HepG2 (cell line): ENCODE data around the gene SYCE3. TPM values are rescaled to one million over a fixed set of nuclear protein-coding genes. Genes with fewer than 3 reads are reported as not detected.
A peak's percentile ranks its signal among the peaks of the same experiment; 100 is the strongest.

Experiments
- ATF7-NPFF ChIP-seq: sonication (generic); formaldehyde crosslinking; IDR thresholded peaks from 2 replicates; pipeline ENCODE4 v1.8.1; 2023; ENCODE audit warnings: mild to moderate bottlenecking, low read depth, missing genetic modification reagents, moderate library complexity
- FOXP1 ChIP-seq, 2 experiments: fragments of 450-650 bp in 1 of 2; IDR thresholded peaks; 2 replicates each; pipeline ENCODE4 v1.6.1; 2017 to 2018; ENCODE audit warnings: antibody characterized with exemption in 1 of 2
- JDP2 ChIP-seq: sonication (generic); formaldehyde crosslinking; IDR thresholded peaks from 2 replicates; pipeline ENCODE4 v1.8.1; 2022; ENCODE audit warnings: missing genetic modification reagents, borderline replicate concordance
- KLF9 ChIP-seq: IDR thresholded peaks from 2 replicates; pipeline ENCODE4 v1.6.1; 2016; ENCODE audit warnings: low read depth
- MEIS2 ChIP-seq: sonication (generic); formaldehyde crosslinking; IDR thresholded peaks from 2 replicates; pipeline ENCODE4 v1.9.0; 2021; ENCODE audit warnings: mild to moderate bottlenecking, missing genetic modification reagents
- NFAT5 ChIP-seq: sonication (generic); formaldehyde crosslinking; IDR thresholded peaks from 2 replicates; pipeline ENCODE4 v1.4.0; 2020; ENCODE audit warnings: missing genetic modification reagents
- NFIB ChIP-seq: sonication (generic); formaldehyde crosslinking; IDR thresholded peaks from 2 replicates; pipeline ENCODE4 v1.9.0; 2021; ENCODE audit warnings: missing genetic modification reagents, mild to moderate bottlenecking, borderline replicate concordance
- POGK ChIP-seq: sonication (generic); formaldehyde crosslinking; conservative IDR thresholded peaks from 2 replicates; pipeline ENCODE4 v1.8.0; 2022; ENCODE audit warnings: mild to moderate bottlenecking, moderate library complexity, missing genetic modification reagents
- RERE ChIP-seq: IDR thresholded peaks from 2 replicates; pipeline ENCODE4 v1.6.1; 2016; ENCODE audit warnings: low read depth, missing genetic modification reagents, missing compliant biosample characterization
- ZBTB33 ChIP-seq: sonication (generic); formaldehyde crosslinking; IDR thresholded peaks from 2 replicates; pipeline ENCODE4 v1.4.0; 2020; ENCODE audit warnings: missing genetic modification reagents
- polyA plus RNA-seq, 8 experiments: library from polyadenylated mRNA; depleted of rRNA in 3 of 8; stranded (reverse) in 7 of 8; unstranded in 1 of 8; fragments of >200 nt; fragmentation: Illumina TruSeq in 4 of 8; extraction: Trizol in 4 of 8; gene quantifications; 2 replicates each; pipeline versions ENCODE4 v1.2.1 to v1.2.3, GENCODE V29; 2011 to 2016; ENCODE audit warnings: low read depth in 4 of 8, missing spikeins in 1 of 8, mixed read lengths in 1 of 8; ENCODE audit not compliant: insufficient read depth in 1 of 8
- total RNA-seq, 5 experiments: library from RNA; depleted of rRNA; stranded (reverse); fragments of >200 nt; fragmentation: Illumina TruSeq; extraction: Trizol; gene quantifications; 2 replicates each; pipeline ENCODE4 v1.2.3, GENCODE V29; 2016; ENCODE audit warnings: low read depth in 1 of 5

The SYCE3 gene
- total and polyA plus RNA-seq, 2 of the 13 experiments (the other 11 are each of a cell fraction or from before 2014, with no cell fraction given) = not detected

GRCh38 chr22:50529897-50530579, 32.7 kb downstream of the SYCE3 start, which contains the start of gene TYMP (continued):
- TF ChIP-seq NFAT5 (CRISPR knock-in tag) (peak; percentile 55; the same call in 1 of the 2 replicates), JDP2 (CRISPR knock-in tag) (no peak; the same call in 1 of the 2 replicates), ZBTB33 (no peak), FOXP1 (IDR thresholded peaks at IDR 0.05) (no peak), FOXP1 (CRISPR knock-in tag; IDR thresholded peaks at IDR 0.05) (0 out of 2 replicates have a peak, but pooled peaks have one; percentile 12), MEIS2 (CRISPR knock-in tag) (peak; percentile 13; the same call in 1 of the 2 replicates), NFIB (CRISPR knock-in tag) (no peak), ATF7-NPFF (CRISPR knock-in tag) (no peak), RERE (CRISPR knock-in tag) (peak; percentile 12; the same call in 1 of the 2 replicates), POGK (CRISPR knock-in tag) (no peak), KLF9 (CRISPR knock-in tag) (no peak)
